HepG2 (cell line): ENCODE results near the gene ZNF628.

Source experiments
- ATF7-NPFF ChIP-seq: sonication (generic); formaldehyde crosslinking; IDR thresholded peaks from 2 replicates; pipeline ENCODE4 v1.8.1; 2023; ENCODE audit warnings: mild to moderate bottlenecking, low read depth, missing genetic modification reagents, moderate library complexity
- CREB1 ChIP-seq, 2 experiments: fragments of 450-650 bp in 1 of 2; IDR thresholded peaks; 2 replicates each; pipeline ENCODE4 v1.6.1; 2016 to 2017; ENCODE audit warnings: control low read depth in 1 of 2, mild to moderate bottlenecking in 1 of 2, missing compliant biosample characterization in 1 of 2, missing genetic modification characterization in 1 of 2
- POLR2A ChIP-seq, 2 experiments: IDR thresholded peaks; 2 replicates each; pipeline ENCODE4 v1.6.1; 2011; ENCODE audit warnings: low read depth in 2 of 2, low read length in 2 of 2, mild to moderate bottlenecking in 1 of 2, moderate library complexity in 1 of 2; ENCODE audit not compliant: insufficient read depth in 1 of 2

- TF ChIP-seq ATF7-NPFF (CRISPR knock-in tag) = no peak
- no peak for TF ChIP-seq CREB1 (IDR thresholded peaks at IDR 0.05)
- no peak for TF ChIP-seq CREB1 (CRISPR knock-in tag; IDR thresholded peaks at IDR 0.05)
- no peak for TF ChIP-seq POLR2A (IDR thresholded peaks at IDR 0.05; ENCODE audit: insufficient read depth in 1 of 2, low read depth in 2 of 2, low read length in 2 of 2)
These were observed 18.5 kb upstream of the ZNF628 start for GRCh38 chr19:55457683-55458457.
